HEK293T (cell line): Measurements from ENCODE around the gene TENM3.

Experiments used
- ARNT ChIP-seq: fragments of 450-650 bp; IDR thresholded peaks from 2 replicates; pipeline ENCODE4 v1.6.1; 2017; ENCODE audit warnings: mild to moderate bottlenecking
- BHLHE40 ChIP-seq: fragments of 450-650 bp; IDR thresholded peaks from 2 replicates; pipeline ENCODE4 v1.6.1; 2016; ENCODE audit warnings: mild to moderate bottlenecking, moderate library complexity, borderline replicate concordance
- CTBP1 ChIP-seq: fragments of 450-650 bp; IDR thresholded peaks from 2 replicates; pipeline ENCODE4 v1.6.1; 2016; ENCODE audit warnings: borderline replicate concordance
- FOXK2 ChIP-seq: fragments of 450-650 bp; IDR thresholded peaks from 2 replicates; pipeline ENCODE4 v1.6.1; 2016; ENCODE audit warnings: mild to moderate bottlenecking
- FOXM1 ChIP-seq: fragments of 450-650 bp; IDR thresholded peaks from 2 replicates; pipeline ENCODE4 v1.6.1; 2017; ENCODE audit warnings: mild to moderate bottlenecking, borderline replicate concordance
- HDGF ChIP-seq: fragments of 450-650 bp; IDR thresholded peaks from 2 replicates; pipeline ENCODE4 v1.6.1; 2017; ENCODE audit warnings: antibody characterized with exemption, borderline replicate concordance
- NFRKB ChIP-seq: fragments of 450-650 bp; IDR thresholded peaks from 2 replicates; pipeline ENCODE4 v1.6.1; 2016; ENCODE audit warnings: mild to moderate bottlenecking, moderate library complexity
- SP1 ChIP-seq: fragments of 450-650 bp; IDR thresholded peaks from 2 replicates; pipeline ENCODE4 v1.6.1; 2017
- ZNF384 ChIP-seq: fragments of 450-650 bp; IDR thresholded peaks from 2 replicates; pipeline ENCODE4 v1.6.1; 2016

DNA sequence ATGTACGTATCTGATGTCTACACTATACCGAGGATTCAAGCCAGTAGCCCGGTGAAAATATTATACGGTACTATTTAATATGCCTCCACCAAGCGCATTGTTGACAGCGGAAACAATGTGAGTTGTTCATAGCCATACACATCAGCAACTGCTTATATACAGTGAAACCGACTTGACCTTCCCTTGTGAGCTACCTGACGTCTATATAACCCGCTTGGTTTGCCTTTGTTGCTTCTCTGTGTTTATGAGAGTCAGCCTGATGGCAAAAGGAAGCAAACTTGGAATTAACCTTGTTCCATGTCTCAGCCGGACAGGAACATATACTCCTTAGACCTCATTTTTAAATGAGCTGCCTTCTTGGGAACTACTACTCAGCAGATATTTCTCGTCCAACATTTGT is 462.2 kb downstream of the TENM3 start:
- TF ChIP-seq FOXK2 (no peak), FOXM1 (no peak), SP1 (no peak), ZNF384 (no peak), ARNT (no peak), CTBP1 (no peak), NFRKB (no peak), BHLHE40 (no peak), HDGF (no peak)
